PFSK-1 (cell line): Measurements from ENCODE around the gene NR1H3.

Source experiments
- FOXP2 ChIP-seq: optimal IDR thresholded peaks from 2 replicates; pipeline ENCODE3; 2011; ENCODE audit warnings: borderline replicate concordance, control low read depth, inconsistent platforms; ENCODE audit not compliant: insufficient read depth; ENCODE audit errors: extremely low read length, extremely low read depth
- POLR2AphosphoS5 ChIP-seq: IDR thresholded peaks from 2 replicates; pipeline ENCODE4 v1.6.1; 2012; ENCODE audit warnings: low read depth, mild to moderate bottlenecking, control low read depth, low read length, moderate library complexity
- REST ChIP-seq, 2 experiments: IDR thresholded peaks; 2 replicates each; pipeline versions ENCODE4 v1.6.1 to v1.8.0; 2011 to 2012; ENCODE audit warnings: low read depth in 2 of 2, low read length in 2 of 2, control low read depth in 1 of 2, inconsistent platforms in 1 of 2, mild to moderate bottlenecking in 1 of 2, moderate library complexity in 1 of 2; ENCODE audit not compliant: insufficient read depth in 1 of 2
- SIN3A ChIP-seq: IDR thresholded peaks from 2 replicates; pipeline ENCODE4 v1.6.1; 2012; ENCODE audit warnings: mild to moderate bottlenecking, low read length, moderate library complexity, borderline replicate concordance; ENCODE audit not compliant: insufficient read depth
- TAF1 ChIP-seq: IDR thresholded peaks from 2 replicates; pipeline ENCODE4 v1.6.1; 2012; ENCODE audit warnings: low read length, control low read depth, borderline replicate concordance; ENCODE audit not compliant: insufficient read depth

Gene NR1H3

DNA sequence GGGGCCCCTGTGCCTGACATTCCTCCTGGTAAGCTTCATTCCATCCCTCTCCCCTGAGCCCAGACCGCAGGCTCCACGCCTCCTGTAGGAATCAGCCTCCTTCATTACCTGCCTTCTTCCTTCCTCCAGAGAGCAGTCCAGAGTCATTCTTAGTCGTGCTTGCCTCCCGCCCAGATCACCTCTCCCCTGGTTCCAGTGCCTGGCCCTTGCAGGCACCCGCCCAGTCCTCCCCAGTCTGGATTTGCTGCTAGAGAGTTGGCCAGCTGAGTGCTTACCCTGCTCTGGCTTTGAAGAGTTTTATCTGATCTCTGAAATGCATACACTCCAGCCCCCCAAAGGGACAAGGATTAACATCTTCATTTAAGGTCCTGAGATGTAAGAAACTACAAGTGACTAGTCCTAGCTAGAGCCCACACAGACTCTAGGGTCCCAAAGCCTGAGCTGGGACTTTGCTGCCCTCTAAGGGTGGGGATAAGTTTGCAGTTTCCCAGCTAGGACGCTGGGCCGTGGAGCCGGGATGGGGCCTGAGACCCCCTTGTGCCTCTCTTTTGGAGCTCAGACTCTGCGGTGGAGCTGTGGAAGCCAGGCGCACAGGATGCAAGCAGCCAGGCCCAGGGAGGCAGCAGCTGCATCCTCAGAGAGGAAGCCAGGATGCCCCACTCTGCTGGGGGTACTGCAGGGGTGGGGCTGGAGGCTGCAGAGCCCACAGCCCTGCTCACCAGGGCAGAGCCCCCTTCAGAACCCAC, 1.6 kb downstream of the NR1H3 start:
- TF ChIP-seq POLR2AphosphoS5 (no peak), FOXP2 (peak; percentile 28)

DNA sequence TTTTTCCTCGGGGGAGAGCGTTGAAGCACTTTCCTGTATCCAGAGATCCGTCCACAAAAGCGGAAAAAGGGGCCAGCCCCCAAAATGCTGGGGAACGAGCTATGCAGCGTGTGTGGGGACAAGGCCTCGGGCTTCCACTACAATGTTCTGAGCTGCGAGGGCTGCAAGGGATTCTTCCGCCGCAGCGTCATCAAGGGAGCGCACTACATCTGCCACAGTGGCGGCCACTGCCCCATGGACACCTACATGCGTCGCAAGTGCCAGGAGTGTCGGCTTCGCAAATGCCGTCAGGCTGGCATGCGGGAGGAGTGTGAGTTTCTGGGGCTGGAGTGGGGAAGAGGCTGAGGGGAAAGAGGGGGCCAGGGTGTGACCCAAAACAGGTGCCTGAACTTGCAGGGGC, 2.6 kb downstream of the NR1H3 start:
- TF ChIP-seq POLR2AphosphoS5, result no peak
- no peak for TF ChIP-seq REST (IDR thresholded peaks at IDR 0.05; ENCODE audit: insufficient read depth in 1 of 2, low read depth in 2 of 2, low read length in 2 of 2)

- TF ChIP-seq SIN3A, result no peak
- TF ChIP-seq TAF1, result no peak
- TF ChIP-seq FOXP2, result no peak
Observed at GRCh38 chr11:47261291-47261800, 3.5 kb downstream of the NR1H3 start.

GRCh38 chr11:47264119-47264518, 6.3 kb downstream of the NR1H3 start:
- TF ChIP-seq REST (IDR thresholded peaks at IDR 0.05; ENCODE audit: insufficient read depth in 1 of 2, low read depth in 2 of 2, low read length in 2 of 2) (no peak), POLR2AphosphoS5 (no peak), TAF1 (no peak), FOXP2 (no peak)

- TF ChIP-seq FOXP2 (no peak), POLR2AphosphoS5 (no peak), TAF1 (no peak), REST (IDR thresholded peaks at IDR 0.05; ENCODE audit: insufficient read depth in 1 of 2, low read depth in 2 of 2, low read length in 2 of 2) (no peak), SIN3A (no peak)
Observed at GRCh38 chr11:47264521-47264920, 6.7 kb downstream of the NR1H3 start.

DNA sequence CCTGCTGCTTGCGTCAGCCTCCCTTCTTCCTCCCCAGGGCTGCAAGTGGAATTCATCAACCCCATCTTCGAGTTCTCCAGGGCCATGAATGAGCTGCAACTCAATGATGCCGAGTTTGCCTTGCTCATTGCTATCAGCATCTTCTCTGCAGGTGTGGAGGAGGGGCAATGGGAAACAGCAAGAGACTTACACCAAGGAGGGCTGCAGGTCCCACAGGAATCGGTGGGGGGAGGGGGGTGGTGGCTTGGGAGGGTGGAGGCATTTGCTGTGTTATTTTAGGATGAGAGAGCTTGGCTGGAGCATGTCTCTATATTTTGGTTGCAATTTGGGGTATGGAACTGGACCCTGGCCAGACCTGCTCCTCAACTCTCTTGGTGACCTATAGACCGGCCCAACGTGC, 10.1 kb downstream of the NR1H3 start:
- TF ChIP-seq SIN3A (no peak), POLR2AphosphoS5 (no peak), REST (IDR thresholded peaks at IDR 0.05; ENCODE audit: insufficient read depth in 1 of 2, low read depth in 2 of 2, low read length in 2 of 2) (no peak), TAF1 (no peak), FOXP2 (no peak)
